CD1c-positive myeloid dendritic cell (primary cell): ENCODE results near the gene ANK2.

ENCODE experiments used
- DNase-seq: peaks from one replicate; pipeline ENCODE4 v3.0.0-alpha.2; 2016; ENCODE audit errors: extremely low spot score

The ANK2 gene

GRCh38 chr4:113049421-113050370, at the start of gene ANK2:
Gene ANK2, plus strand, starts transcription at chr4:113049653. Its CDS starts 76 bp downstream, at chr4:113049729.
- DNase-seq = no peak

- no peak for DNase-seq
Observed at GRCh38 chr4:113003841-113004240, 45.6 kb upstream of the ANK2 start.

- no peak for DNase-seq
Observed at GRCh38 chr4:113004655-113005054, 44.8 kb upstream of the ANK2 start.

- no peak for DNase-seq
Observed at GRCh38 chr4:113006632-113007031, 42.8 kb upstream of the ANK2 start.

GRCh38 chr4:113007151-113007550, 42.3 kb upstream of the ANK2 start:
- DNase-seq = no peak

GRCh38 chr4:113008135-113008534, 41.3 kb upstream of the ANK2 start:
- DNase-seq = no peak

- DNase-seq = no peak
Observed at GRCh38 chr4:113008716-113009115, 40.7 kb upstream of the ANK2 start.

- DNase-seq = no peak
Observed at GRCh38 chr4:113009461-113009860, 40.0 kb upstream of the ANK2 start.

- DNase-seq = no peak
Observed at GRCh38 chr4:113012122-113012725, 37.2 kb upstream of the ANK2 start.

- DNase-seq = no peak
Observed at GRCh38 chr4:113012786-113013185, 36.7 kb upstream of the ANK2 start.

GRCh38 chr4:113013751-113014150, 35.7 kb upstream of the ANK2 start:
- DNase-seq = no peak

- no peak for DNase-seq
Observed at GRCh38 chr4:113016377-113016776, 33.1 kb upstream of the ANK2 start.

GRCh38 chr4:113020966-113021365, 28.5 kb upstream of the ANK2 start:
- DNase-seq = no peak

GRCh38 chr4:113024388-113024787, 25.1 kb upstream of the ANK2 start:
- no peak for DNase-seq

GRCh38 chr4:113025416-113025815, 24.0 kb upstream of the ANK2 start:
- no peak for DNase-seq

- DNase-seq = no peak
Observed at GRCh38 chr4:113026556-113026955, 22.9 kb upstream of the ANK2 start.

- no peak for DNase-seq
Observed at GRCh38 chr4:113028074-113028473, 21.4 kb upstream of the ANK2 start.

- DNase-seq = no peak
Observed at GRCh38 chr4:113031212-113031611, 18.2 kb upstream of the ANK2 start.

- DNase-seq = no peak
Observed at GRCh38 chr4:113040793-113041192, 8.7 kb upstream of the ANK2 start.

- no peak for DNase-seq
Observed at GRCh38 chr4:113042502-113042901, 7.0 kb upstream of the ANK2 start.

- DNase-seq = no peak
Observed at GRCh38 chr4:113043591-113043990, 5.9 kb upstream of the ANK2 start.

- DNase-seq = no peak
Observed at GRCh38 chr4:113050371-113050755, 910 bp downstream of the ANK2 start.

GRCh38 chr4:113050837-113051236, 1.4 kb downstream of the ANK2 start:
- no peak for DNase-seq
